ENCODE results near the gene SIL1.
"Not testable (repeated sequence)": the region's sequence is repeated elsewhere in the genome, so short reads cannot be mapped to it uniquely, and the experiment has no call there.

SIL1 gene

DNA sequence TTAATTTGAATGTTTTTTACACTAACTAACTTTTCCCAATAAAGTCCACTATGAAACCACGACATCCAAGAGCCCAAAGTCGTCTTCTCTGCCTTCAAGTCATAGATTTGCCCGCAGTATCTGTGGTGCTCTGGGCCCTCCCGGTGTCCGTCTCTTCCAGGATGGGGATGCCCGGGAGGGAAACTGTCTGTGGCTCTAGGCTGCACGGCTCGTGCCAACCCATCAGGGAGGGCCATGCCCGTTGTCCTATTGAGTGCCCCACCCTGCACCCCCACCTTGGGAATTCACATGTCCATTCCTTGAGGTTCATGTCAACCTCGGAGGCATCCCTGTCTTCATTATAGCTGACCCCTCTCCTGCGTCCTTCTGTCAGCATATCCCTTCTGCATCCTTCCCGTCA, 263.2 kb downstream of the SIL1 start:
- no peak for DNase-seq

DNA sequence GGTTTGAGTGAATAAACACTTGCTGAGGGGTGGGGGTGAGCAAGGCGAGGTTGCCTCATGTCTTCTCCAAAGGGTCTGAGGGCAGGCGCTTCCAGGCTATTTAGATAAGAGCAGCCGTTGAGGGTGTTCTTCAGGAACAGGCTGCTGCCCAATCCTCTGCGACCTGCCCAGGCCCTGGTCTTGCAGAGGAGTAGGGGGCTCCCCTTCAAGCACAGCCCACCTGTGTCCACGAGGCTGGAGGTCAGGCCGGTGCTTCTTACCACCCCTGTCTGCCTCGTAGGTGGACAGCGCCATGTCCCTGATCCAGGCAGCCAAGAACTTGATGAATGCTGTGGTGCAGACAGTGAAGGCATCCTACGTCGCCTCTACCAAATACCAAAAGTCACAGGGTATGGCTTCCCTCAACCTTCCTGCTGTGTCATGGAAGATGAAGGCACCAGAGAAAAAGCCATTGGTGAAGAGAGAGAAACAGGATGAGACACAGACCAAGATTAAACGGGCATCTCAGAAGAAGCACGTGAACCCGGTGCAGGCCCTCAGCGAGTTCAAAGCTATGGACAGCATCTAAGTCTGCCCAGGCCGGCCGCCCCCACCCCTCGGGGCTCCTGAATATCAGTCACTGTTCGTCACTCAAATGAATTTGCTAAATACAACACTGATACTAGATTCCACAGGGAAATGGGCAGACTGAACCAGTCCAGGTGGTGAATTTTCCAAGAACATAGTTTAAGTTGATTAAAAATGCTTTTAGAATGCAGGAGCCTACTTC, 264.5 kb downstream of the SIL1 start:
- no peak for DNase-seq

- DNase-seq = no peak
Observed at GRCh38 chr5:138932171-138932810, 265.9 kb downstream of the SIL1 start.

DNA sequence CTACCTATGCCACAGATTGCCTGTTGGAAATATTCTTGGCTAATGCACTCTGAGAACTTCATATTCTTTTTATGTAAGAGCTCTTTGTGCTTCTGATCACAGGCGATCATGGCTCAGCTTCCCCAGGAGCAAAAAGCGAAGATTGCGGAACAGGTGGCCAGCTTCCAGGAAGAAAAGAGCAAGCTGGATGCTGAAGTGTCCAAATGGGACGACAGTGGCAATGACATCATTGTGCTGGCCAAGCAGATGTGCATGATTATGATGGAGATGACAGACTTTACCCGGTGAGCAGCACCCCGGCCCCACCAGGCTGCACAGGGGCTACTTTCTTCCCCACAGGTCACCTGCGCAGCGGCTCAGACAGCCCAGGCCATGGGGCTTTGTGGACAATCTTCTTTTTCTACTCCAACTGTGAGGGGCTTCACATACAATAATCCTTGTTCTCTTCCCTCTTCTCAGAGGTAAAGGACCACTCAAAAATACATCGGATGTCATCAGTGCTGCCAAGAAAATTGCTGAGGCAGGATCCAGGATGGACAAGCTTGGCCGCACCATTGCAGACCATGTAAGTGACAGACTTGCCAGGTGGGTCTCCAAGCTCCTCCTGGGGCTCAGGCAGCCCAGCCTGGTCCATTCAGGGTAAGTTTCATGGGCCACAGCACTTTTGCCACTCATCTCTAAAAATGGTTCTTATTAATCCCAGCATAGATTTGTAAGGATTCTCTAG, 267.6 kb downstream of the SIL1 start:
- DNase-seq = no peak

GRCh38 chr5:138929571-138929955, 268.6 kb downstream of the SIL1 start:
- DNase-seq = no peak

- DNase-seq = no peak
Observed at GRCh38 chr5:138927979-138928378, 270.2 kb downstream of the SIL1 start.

- DNase-seq = no peak
Observed at GRCh38 chr5:138927544-138927943, 270.6 kb downstream of the SIL1 start.

DNA sequence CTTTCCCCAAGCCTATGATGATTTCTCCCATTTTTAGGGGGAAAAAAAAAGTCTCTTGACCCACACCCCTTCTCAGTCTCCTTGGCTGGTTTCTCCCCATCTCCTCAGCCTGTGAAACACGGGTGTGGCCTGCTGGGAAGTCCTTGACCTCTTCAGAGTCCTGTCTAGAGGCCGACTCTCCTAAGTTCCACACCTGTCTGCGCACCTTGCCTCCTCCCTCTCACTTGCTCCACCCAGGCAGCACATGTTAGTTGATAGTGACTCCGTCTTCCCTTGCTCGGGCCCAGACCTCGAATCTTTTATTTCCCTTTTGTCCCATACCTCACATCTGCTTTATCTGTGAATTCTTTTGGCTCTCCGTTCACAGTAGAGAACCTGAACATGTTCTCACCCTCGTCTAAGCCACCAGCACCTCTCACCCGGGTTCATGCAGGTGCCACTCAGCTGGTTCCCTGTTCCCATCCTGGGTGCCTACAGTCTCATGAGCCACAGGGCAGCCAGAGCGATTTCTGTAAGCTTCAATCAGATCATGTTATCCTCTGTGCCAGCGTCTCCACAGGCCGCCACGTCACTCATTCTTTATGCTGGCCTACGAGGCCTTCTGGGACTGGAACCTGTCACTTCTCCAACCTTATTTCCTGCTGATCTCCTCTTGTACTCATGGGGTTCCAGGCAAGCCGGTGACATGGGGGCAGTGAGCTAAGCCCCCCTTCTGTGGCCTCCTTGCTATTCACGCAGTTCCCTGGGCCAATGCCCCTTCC, 271.3 kb downstream of the SIL1 start:
- DNase-seq = no peak

- no peak for DNase-seq
Observed at GRCh38 chr5:138926257-138926656, 271.9 kb downstream of the SIL1 start.

DNA sequence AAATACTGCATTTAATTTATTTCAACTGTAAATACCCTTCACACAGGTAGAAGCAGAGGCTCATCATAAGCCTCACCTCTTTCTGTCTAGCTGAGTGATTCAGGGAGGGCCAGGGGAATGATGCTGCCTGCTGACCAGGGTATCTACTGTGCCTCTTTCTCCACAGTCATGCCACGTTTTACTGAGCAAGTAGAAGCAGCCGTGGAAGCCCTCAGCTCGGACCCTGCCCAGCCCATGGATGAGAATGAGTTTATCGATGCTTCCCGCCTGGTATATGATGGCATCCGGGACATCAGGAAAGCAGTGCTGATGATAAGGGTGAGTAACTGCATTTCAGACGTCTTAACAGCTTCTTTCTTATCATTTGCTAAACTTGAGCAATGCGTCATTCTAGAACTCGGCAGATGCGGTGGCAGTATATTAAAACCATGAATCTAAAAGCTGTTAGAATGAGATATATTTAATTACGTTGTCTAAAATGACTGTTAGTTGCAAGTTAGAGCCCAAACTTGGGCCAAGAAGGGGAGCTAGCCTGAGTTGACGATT, 273.0 kb downstream of the SIL1 start:
- no peak for DNase-seq

DNA sequence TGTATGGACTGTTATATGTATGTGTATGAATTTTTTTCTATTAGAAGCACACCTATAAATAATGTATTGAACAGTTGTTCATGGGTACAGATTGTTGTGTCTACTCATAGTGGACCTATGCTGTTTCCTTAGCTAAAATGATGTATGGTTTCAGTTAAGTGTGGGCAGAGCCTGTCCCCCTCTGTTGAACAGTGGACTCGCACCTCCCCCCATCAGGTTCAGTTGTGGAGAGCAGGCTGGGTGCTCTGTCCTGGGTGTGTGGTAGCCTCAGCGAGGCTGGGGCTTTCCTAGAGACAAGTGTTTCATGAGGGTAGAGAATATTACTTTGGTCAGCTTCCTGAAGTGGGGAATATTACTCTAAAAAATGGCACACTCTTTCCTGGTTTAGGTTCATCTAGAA, 275.7 kb downstream of the SIL1 start:
- no peak for DNase-seq

GRCh38 chr5:138921362-138921761, 276.8 kb downstream of the SIL1 start:
- DNase-seq = not testable (repeated sequence)

DNA sequence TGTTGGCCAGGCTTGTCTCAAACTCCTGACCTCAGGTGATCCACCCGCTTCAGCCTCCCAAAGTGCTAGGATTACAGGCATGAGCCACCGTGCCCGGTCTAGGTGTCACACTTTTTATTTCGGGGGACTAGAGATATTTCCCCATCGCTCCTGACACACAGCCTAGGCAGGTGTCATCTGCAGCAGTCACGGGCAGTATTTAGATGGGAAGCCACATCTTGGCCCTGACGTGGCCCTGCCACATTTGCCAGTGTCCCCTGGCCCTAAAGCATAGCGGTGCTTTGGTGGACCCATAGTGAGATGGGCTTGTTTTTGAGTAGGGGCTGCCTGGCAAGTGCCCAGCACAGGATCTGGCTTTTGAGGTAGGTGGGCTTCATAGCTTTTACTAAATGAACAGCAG, 278.0 kb downstream of the SIL1 start:
- no peak for DNase-seq

DNA sequence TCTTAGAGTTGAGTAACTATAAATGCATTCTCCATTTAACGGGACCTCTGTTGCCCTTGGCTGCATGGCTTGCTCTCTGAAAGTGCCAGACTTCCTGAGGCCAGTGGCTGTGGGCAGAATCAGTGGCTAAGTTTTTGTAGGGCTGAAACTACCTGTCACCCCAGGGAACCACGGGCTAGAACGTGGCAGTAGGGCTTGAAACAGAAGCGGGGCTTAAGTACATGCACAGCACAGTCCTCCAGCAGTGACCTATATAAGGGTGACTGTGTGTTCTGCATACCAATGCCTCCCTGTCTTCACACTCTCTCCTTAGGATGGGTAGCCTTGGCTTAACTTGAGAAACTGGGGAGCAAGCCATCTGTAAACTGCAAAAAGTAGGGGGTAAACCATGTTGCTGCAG, 279.5 kb downstream of the SIL1 start:
- no peak for DNase-seq

- DNase-seq = no peak
Observed at GRCh38 chr5:138914338-138914737, 283.8 kb downstream of the SIL1 start.

DNA sequence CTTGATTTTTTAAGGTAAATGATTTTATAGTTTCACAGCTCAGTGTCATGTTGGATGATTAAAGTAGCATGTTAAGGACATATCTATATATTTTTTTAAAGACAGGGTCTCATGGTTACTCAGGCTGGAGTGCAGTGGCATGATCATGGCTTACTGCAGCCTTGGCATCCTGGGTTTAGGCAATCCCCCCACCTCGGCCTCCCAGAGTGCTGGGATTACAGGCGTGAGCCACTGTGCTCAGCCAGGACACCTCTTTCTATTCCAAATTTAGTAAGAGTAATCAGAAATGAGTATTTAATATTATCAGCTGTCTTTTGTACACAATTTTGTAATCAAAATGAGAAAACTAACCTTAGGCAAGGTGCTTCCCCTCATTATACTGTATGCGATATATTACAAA, 284.4 kb downstream of the SIL1 start:
- DNase-seq = no peak

- DNase-seq = no peak
Observed at GRCh38 chr5:138912093-138912492, 286.1 kb downstream of the SIL1 start.

- no peak for DNase-seq
Observed at GRCh38 chr5:138911441-138911840, 286.7 kb downstream of the SIL1 start.

DNA sequence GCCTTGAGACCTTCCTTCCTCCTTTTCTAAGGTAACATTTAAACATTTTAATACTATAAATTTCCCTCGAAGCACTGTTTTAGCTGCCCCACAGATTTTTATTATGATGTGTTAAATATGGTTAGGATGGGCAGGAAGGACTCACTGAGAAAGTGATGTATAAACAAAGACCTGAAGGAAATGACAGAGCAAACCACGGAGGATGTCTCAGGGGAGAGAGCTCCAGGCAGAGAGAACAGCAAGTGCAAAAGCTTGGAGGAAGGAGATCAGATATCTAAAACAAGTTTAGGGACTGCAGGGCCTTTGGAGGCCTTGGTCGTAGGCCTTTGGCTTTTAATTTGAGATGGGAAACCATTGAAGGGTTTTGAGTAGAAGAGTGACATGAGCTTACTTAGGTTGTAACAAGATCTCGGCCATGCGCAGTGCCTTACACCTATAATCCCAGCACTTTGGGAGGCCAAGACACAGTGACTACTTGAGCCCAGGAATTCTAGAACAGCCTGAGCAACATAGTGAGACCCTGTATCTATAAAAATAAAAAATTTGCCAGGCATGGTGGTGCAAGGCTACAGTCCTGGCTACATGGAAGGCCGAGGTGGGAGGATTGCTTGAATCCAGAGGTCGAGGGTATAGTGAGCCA, 287.5 kb downstream of the SIL1 start:
- DNase-seq = no peak

- DNase-seq = no peak
Observed at GRCh38 chr5:138909734-138910133, 288.4 kb downstream of the SIL1 start.

GRCh38 chr5:138905541-138905940, 292.6 kb downstream of the SIL1 start:
- DNase-seq = no peak

DNA sequence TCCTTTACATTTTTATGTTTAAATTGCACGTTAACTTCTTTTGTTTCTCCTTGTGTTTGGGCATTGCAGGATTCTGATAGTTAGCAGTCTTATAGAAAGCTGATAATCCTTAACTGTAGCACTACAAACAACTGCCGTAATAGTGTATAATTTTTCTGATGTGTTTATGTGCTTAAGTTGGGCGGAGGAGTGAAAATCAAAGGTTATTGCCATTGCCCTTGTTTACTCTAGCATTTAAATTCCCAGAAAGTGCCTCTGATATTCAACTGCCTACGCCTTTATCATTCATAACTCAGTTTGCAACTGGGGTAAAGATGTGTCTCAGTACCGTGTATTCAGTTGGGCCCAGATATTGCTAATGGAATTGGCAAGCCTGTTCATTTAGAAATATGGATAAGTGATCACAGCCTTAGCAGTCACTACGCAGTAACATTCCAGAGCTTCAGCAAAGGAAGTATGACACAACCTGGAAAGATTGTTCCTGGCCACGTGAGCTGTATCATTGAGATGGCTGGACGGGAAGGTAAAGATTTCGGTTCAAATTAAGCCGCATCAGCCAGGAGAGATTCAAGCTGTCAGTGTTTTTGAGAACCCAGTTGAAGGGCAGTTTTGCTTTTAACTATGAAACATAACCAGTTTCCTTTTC, 294.9 kb downstream of the SIL1 start:
- DNase-seq = no peak

All from NCI-H2107 (cell line).